A549 (cell line): ENCODE results near the gene SLC12A2. TPM values are rescaled to one million over a fixed set of nuclear protein-coding genes. Genes with fewer than 3 reads are reported as not detected.

Experiments
- ATAC-seq, 2 experiments: fragments of 200-7000 bp in 1 of 2; fragments of >200 bp in 1 of 2; cut with Nextera tagmentation in 1 of 2; cut with Tn5 transposase in 1 of 2; 3 replicates each; pipeline versions ENCODE4 v1.8.0 to v1.9.1; 2018 to 2020; ENCODE audit warnings: mild to moderate bottlenecking in 1 of 2, moderate library complexity in 1 of 2
- CTCF ChIA-PET: fragments of 300-600 bp; sonication (Branson Sonifier 250); formaldehyde crosslinking; extraction: SDS; loops from one replicate; lab custom pipeline; 2021; ENCODE audit warnings: antibody characterized with exemption, inconsistent platforms; lab: Yijun Ruan, JAX
- POLR2A ChIA-PET: fragments of 350-600 bp; formaldehyde crosslinking; extraction: SDS; loops from one replicate; lab custom pipeline; 2021; ENCODE audit warnings: antibody characterized with exemption, inconsistent platforms; lab: Yijun Ruan, JAX
- DNase-seq, 2 experiments: peaks; one replicate each; pipeline versions ENCODE4 v3.0.0 to v3.0.0-alpha.2; 2011 to 2016; ENCODE audit warnings: low read depth in 1 of 2, low spot score in 1 of 2
- FAIRE-seq: peaks from 2 replicates; lab custom pipeline; 2011; peaks lifted over from hg19 to GRCh38; lab: Jason Lieb, UNC
- H3K27ac ChIP-seq, 2 experiments: fragments of >200 bp; sonication (Bioruptor Twin); formaldehyde crosslinking; 3 replicates each; pipeline ENCODE4 v1.5.1; 2016 to 2017
- H3K4me1 ChIP-seq: fragments of >200 bp; sonication (Bioruptor Twin); formaldehyde crosslinking; 3 replicates; pipeline ENCODE4 v1.6.1; 2016
- H3K4me2 ChIP-seq: fragments of >200 bp; sonication (Bioruptor Twin); formaldehyde crosslinking; 3 replicates; pipeline ENCODE4 v1.6.1; 2016
- H3K4me3 ChIP-seq: fragments of >200 bp; sonication (Bioruptor Twin); formaldehyde crosslinking; 3 replicates; pipeline ENCODE4 v1.5.1; 2016
- H3K9me3 ChIP-seq: fragments of >200 bp; sonication (Bioruptor Twin); formaldehyde crosslinking; 3 replicates; pipeline ENCODE4 v1.6.1; 2016
- CHD2 ChIP-seq: fragments of 150-350 bp; IDR thresholded peaks from 2 replicates; pipeline ENCODE4 v1.6.1; 2014; ENCODE audit warnings: low read length; ENCODE audit not compliant: partially characterized antibody
- CHD4 ChIP-seq: fragments of 200-600 bp; sonication (generic); IDR thresholded peaks from 2 replicates; pipeline ENCODE4 v1.6.1; 2016; ENCODE audit warnings: antibody characterized with exemption, mild to moderate bottlenecking, borderline replicate concordance
- EHMT2 ChIP-seq: fragments of 200-600 bp; sonication (generic); IDR thresholded peaks from 2 replicates; pipeline ENCODE4 v1.6.1; 2016; ENCODE audit warnings: antibody characterized with exemption, low read depth, mild to moderate bottlenecking, moderate library complexity
- HDAC2 ChIP-seq: fragments of 200-600 bp; sonication (generic); IDR thresholded peaks from 2 replicates; pipeline ENCODE4 v1.6.1; 2016
- JUN ChIP-seq, 2 experiments: fragments of >200 bp; sonication (Bioruptor Twin); formaldehyde crosslinking; IDR thresholded peaks; 2 replicates in 1 of 2; 3 replicates in 1 of 2; pipeline ENCODE4 v1.6.1; 2016 to 2017
- MAZ ChIP-seq: fragments of 150-350 bp; IDR thresholded peaks from 2 replicates; pipeline ENCODE4 v1.6.1; 2014; ENCODE audit warnings: antibody characterized with exemption, low read depth, low read length, borderline replicate concordance
- POLR2A ChIP-seq: IDR thresholded peaks from 2 replicates; pipeline ENCODE4 v1.6.1; 2012; ENCODE audit warnings: mild to moderate bottlenecking, low read length
- RARB ChIP-seq: fragments of 250-450 bp; sonication (Bioruptor Pico); IDR thresholded peaks from 2 replicates; pipeline ENCODE4 v1.8.0; 2021; ENCODE audit warnings: mild to moderate bottlenecking, moderate library complexity
- RCOR1 ChIP-seq: fragments of 150-350 bp; IDR thresholded peaks from 2 replicates; pipeline ENCODE4 v1.6.1; 2014; ENCODE audit warnings: antibody characterized with exemption, low read length, low read depth
- SMC3 ChIP-seq: fragments of >200 bp; sonication (Bioruptor Twin); formaldehyde crosslinking; IDR thresholded peaks from 3 replicates; pipeline ENCODE4 v1.6.1; 2018; ENCODE audit warnings: inconsistent platforms
- SREBF2 ChIP-seq: fragments of 450-650 bp; IDR thresholded peaks from 2 replicates; pipeline ENCODE4 v1.6.1; 2014; ENCODE audit warnings: mild to moderate bottlenecking, moderate library complexity
- ZNF302 ChIP-seq: fragments of 250-450 bp; sonication (Bioruptor Pico); IDR thresholded peaks from 2 replicates; pipeline ENCODE4 v1.9.0; 2021; ENCODE audit warnings: inconsistent platforms, mild to moderate bottlenecking, moderate library complexity
- WGBS: methylation state at CpG from one replicate; pipeline ENCODE4 v1.1.6; 2017; ENCODE audit errors: missing lambda C conversion rate; 5-methylcytosine and 5-hydroxymethylcytosine counted together
- polyA plus RNA-seq, 4 experiments: library from polyadenylated mRNA; depleted of rRNA in 3 of 4; stranded (reverse); fragments of >200 nt; fragmentation: RNase III in 1 of 4; extraction: RNeasy Plus Mini Kit Qiagen cat#74134 plus additional on column Dnase treatment in 1 of 4; gene quantifications; 2 replicates in 3 of 4; 3 replicates in 1 of 4; pipeline ENCODE4 v1.2.3, GENCODE V29; 2011 to 2017
- TF ChIP-seq, protein P1 (sequence below): fragments of 150-350 bp; IDR thresholded peaks from 2 replicates; pipeline ENCODE4 v1.6.1; 2014; ENCODE audit warnings: low read depth, mild to moderate bottlenecking, low read length
- TF ChIP-seq, protein P2 (sequence below): fragments of 250-450 bp; sonication (Bioruptor Pico); IDR thresholded peaks from 2 replicates; pipeline ENCODE4 v1.5.0; 2020; ENCODE audit warnings: low read depth, mild to moderate bottlenecking, moderate library complexity
- TF ChIP-seq, protein P3 (sequence below): fragments of >200 bp; sonication (Bioruptor Twin); formaldehyde crosslinking; IDR thresholded peaks from 3 replicates; pipeline ENCODE4 v1.5.1; 2016
- TF ChIP-seq, protein P4 (sequence below): fragments of >200 bp; sonication (Bioruptor Twin); formaldehyde crosslinking; IDR thresholded peaks from 3 replicates; pipeline ENCODE4 v1.6.1; 2016

Gene SLC12A2
- polyA plus RNA-seq, 2 of the 4 experiments (the other 2 are of a cell fraction): 17.1 to 99.9 TPM

DNA sequence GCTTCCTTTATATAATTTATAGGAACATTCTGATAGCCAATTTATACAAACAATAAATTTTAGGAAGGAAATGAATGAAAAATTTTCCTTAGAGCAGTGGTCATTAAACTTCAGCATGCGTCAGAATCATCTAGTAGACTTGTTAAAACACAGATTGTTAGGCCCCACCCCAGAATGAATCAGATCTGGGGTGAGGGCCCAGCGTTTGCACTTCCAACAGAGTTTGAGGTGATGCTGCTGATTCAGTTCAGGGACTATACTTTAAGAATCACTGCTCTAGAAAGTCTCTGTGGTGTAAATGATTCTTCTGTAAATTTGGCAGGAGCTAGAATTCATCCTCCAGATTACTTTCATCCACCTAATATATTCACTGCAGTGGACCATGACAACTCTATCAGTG, 80.4 kb downstream of the SLC12A2 start:
- ChIA-PET CTCF (no interaction called here), POLR2A (no interaction called here)
- FAIRE-seq (no peak), ATAC-seq (no peak), DNase-seq (no peak)
- H3K4me1 ChIP-seq: no peaks in the 10 kb centered on the region
- no peak overlapping the region for H3K27ac ChIP-seq
- H3K4me2 ChIP-seq: no peak overlapping the region
- WGBS: 49% methylated on average over 2 of the region's 2 CpGs
- H3K9me3 ChIP-seq: no peaks in the 10 kb centered on the region
- TF ChIP-seq EHMT2: no peak
- TF ChIP-seq, protein P1, sequence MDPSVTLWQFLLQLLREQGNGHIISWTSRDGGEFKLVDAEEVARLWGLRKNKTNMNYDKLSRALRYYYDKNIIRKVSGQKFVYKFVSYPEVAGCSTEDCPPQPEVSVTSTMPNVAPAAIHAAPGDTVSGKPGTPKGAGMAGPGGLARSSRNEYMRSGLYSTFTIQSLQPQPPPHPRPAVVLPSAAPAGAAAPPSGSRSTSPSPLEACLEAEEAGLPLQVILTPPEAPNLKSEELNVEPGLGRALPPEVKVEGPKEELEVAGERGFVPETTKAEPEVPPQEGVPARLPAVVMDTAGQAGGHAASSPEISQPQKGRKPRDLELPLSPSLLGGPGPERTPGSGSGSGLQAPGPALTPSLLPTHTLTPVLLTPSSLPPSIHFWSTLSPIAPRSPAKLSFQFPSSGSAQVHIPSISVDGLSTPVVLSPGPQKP: no peak
- TF ChIP-seq RCOR1: no peak
- no peak for TF ChIP-seq ZNF302
- no peak for TF ChIP-seq POLR2A
- TF ChIP-seq CHD4: no peak
- TF ChIP-seq, protein P2, sequence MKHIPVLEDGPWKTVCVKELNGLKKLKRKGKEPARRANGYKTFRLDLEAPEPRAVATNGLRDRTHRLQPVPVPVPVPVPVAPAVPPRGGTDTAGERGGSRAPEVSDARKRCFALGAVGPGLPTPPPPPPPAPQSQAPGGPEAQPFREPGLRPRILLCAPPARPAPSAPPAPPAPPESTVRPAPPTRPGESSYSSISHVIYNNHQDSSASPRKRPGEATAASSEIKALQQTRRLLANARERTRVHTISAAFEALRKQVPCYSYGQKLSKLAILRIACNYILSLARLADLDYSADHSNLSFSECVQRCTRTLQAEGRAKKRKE: no peak
- TF ChIP-seq, protein P3, sequence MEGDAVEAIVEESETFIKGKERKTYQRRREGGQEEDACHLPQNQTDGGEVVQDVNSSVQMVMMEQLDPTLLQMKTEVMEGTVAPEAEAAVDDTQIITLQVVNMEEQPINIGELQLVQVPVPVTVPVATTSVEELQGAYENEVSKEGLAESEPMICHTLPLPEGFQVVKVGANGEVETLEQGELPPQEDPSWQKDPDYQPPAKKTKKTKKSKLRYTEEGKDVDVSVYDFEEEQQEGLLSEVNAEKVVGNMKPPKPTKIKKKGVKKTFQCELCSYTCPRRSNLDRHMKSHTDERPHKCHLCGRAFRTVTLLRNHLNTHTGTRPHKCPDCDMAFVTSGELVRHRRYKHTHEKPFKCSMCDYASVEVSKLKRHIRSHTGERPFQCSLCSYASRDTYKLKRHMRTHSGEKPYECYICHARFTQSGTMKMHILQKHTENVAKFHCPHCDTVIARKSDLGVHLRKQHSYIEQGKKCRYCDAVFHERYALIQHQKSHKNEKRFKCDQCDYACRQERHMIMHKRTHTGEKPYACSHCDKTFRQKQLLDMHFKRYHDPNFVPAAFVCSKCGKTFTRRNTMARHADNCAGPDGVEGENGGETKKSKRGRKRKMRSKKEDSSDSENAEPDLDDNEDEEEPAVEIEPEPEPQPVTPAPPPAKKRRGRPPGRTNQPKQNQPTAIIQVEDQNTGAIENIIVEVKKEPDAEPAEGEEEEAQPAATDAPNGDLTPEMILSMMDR: no peak
- no peak overlapping the region for H3K4me3 ChIP-seq

DNA sequence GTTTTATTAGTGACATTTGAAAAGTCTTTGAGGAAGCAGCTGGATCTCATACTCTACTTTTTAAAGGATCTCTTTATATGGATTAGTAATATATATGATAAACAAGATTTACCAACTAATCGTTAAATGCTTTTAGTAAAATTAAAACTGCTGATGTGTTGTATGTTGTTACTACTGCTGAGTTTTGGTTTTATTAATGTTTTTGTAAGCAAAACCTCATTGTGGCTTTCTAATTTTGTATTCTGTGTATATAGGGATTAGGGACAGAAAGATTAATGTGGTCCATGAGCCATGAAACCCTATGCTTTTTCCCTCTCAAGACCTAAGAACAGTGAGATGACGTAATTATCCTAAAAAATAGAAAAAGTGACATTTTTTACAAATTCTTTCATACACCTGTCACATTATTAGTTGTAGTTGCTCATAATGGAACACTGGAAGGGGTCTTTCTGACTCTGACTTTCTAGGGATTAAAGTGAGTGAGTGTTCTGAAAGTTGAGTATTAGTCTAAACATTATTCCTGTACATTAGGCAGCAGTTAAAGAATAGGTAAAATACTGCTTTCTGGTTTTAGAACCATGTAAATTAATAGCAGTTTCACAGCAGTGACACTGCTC, 85.9 kb downstream of the SLC12A2 start:
- ATAC-seq (no peak), FAIRE-seq (no peak), DNase-seq (no peak)
- CTCF ChIA-PET: interaction anchor here (0.9 to 1.3 kb wide), 2 partner anchors 32 to 605 kb away, joined by 3 to 5 read pairs; no protein-coding TSS in a partner anchor
- Histone ChIP-seq H3K4me2 (no peak overlapping the region), H3K27ac (no peak overlapping the region), H3K4me3 (no peak overlapping the region), H3K4me1 (no peaks in the 10 kb centered on the region), H3K9me3 (no peaks in the 10 kb centered on the region)
- 87% methylated on average over 2 of the region's 2 CpGs for WGBS
- POLR2A ChIA-PET: no interaction called here
- TF ChIP-seq, protein P2: no peak
- TF ChIP-seq, protein P3: no peak
- TF ChIP-seq EHMT2: no peak
- no peak for TF ChIP-seq MAZ
- no peak for TF ChIP-seq JUN (IDR thresholded peaks at IDR 0.05)
- TF ChIP-seq SREBF2: no peak
- no peak for TF ChIP-seq HDAC2
- no peak for TF ChIP-seq RARB (CRISPR knock-in tag)

DNA sequence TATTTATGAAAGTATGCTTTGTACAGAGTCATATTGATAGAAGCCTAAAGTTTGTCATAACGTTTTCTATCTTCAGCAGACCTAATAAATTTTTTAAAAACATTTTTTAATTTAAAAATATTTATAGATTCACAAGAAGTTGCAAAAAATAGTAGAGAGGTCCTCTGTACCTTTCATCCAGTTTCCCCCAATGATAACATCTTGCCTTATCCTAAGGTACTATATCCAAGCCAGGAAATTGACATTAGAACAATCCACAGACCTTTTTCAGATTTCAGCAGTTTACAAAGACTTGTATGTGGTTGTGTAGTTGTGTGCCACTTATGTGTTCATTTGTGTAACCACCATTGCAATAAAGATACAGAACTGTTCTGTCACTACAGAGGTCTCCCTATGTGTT, 88.5 kb downstream of the SLC12A2 start:
- FAIRE-seq: no peak
- Histone ChIP-seq H3K4me3 (no peak overlapping the region), H3K4me1 (no peaks in the 10 kb centered on the region), H3K27ac (no peak overlapping the region), H3K9me3 (no peaks in the 10 kb centered on the region), H3K4me2 (no peak overlapping the region)
- ChIA-PET POLR2A (no interaction called here), CTCF (no interaction called here)
- no peak for ATAC-seq
- 78% methylated on average over 1 of the region's 1 CpG for WGBS
- DNase-seq: no peak
- TF ChIP-seq JUN (IDR thresholded peaks at IDR 0.05) (no peak), CHD2 (no peak), SMC3 (no peak)
- TF ChIP-seq, protein P4, sequence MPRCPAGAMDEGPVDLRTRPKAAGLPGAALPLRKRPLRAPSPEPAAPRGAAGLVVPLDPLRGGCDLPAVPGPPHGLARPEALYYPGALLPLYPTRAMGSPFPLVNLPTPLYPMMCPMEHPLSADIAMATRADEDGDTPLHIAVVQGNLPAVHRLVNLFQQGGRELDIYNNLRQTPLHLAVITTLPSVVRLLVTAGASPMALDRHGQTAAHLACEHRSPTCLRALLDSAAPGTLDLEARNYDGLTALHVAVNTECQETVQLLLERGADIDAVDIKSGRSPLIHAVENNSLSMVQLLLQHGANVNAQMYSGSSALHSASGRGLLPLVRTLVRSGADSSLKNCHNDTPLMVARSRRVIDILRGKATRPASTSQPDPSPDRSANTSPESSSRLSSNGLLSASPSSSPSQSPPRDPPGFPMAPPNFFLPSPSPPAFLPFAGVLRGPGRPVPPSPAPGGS: no peak
